A172 (cell line): ENCODE data around the gene OR7G2. TPM values are rescaled to one million over a fixed set of nuclear protein-coding genes. Genes with fewer than 3 reads are reported as not detected.

ENCODE experiments used
- DNase-seq: peaks from one replicate; pipeline ENCODE4 v3.0.0-alpha.2; 2015; ENCODE audit warnings: low spot score
- total RNA-seq: library from RNA; depleted of rRNA; stranded (reverse); fragments of >200 nt; shearing (Covaris generic); gene quantifications from 2 replicates; pipeline ENCODE4 v1.2.3, GENCODE V29; 2014; rRNA removed

The OR7G2 gene
- total RNA-seq = not detected in 2 replicates

DNA sequence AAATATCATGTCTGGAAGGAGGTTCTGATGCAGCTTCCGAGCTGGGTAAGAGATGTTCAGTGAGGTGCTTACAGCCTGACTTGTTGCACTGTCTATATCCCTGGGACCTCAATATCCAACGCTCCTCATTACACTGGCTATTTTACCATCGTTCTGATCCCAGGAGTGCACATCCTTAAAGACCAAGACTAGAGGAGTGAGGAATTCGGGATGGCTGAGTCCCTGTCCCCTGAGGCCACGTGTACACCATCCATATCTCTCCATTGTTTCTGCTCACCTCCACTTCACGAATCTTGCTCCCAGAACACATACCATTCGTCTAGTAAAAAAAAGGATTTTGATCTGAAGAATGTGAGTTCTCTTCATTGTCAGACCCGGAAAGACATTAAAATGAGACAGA is at the start of gene OR7G2:
Gene OR7G2, minus strand, starts transcription at position 101 of the 400 bp plus-strand sequence. CDS start 4,232 bp downstream, outside the sequence.
- DNase-seq = no peak

DNA sequence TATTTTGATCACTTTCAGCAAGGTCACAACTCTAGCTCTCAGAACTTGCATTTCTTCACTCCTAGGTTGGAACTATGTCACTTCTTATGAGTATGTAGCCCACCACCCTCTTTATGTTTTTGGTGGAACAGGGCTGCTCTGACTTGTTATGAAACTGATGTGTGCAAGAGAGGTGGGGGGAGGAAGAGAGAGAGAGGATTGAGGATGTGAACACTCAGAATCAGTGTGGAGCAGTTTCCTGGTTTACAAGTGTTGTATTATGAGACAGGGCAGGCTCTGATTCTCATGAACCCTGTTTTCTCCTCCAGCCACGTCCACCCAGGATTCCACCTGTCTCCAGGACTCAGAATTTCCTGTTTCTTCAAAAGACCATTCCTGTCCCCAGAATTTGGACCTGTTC is 49.0 kb upstream of the OR7G2 start:
- no peak for DNase-seq

DNA sequence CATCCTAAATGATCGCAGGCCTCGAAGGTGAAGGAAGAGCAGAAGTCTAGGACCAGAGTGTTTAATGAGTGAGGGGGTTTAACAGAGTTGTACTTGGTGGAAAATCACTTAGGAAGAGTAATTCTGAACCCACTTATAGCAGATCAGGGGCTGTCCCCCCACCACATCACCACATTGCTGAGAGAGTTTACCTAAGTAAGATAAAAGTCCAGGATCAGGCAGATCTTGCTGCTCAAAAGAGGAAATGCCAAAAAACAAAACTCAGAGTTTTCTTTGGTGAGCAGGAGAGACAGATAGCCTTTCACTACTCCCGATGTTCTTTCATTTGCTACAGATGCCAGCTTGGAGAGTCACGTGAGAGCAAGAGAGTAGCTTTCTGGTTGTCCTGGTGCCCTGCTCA is 48.3 kb upstream of the OR7G2 start:
- no peak for DNase-seq

DNA sequence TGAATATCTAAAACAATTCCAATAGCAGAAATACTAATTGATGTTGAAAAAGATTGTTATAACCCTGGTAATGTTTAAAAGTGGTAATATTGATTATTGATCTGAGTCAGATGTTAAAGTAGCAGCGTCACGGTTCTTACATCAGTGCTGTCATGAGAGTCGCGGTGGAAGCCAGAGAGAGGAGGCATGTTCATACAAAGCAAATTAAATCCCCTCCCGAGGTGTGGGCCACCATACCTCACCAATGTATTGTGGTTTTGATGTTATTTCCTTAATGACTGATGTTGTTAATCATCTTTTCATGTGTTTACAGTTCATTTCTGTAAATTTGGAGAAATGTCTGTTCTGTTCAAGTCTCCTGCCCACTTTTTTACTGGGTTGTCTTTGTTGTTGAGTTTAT is 44.1 kb upstream of the OR7G2 start:
- DNase-seq = no peak

DNA sequence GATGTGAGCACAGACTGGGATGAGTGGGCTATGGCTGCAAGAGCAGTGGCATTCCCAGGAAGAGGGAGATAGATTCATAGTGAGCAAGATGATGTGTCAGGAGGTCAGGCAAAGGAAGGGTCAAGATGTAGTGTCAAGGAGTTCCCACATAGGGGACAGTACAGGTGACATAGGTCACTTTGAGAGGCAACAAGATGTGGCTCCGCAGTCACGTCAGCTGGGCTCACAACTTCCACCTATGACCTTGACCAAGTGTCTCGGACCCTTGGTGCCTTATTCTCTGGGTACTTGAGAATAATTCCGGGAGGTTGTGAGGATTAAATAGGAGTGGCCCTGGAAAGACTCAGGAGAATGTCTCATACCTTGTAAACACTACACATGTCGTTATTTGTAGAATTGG is 43.4 kb upstream of the OR7G2 start:
- DNase-seq = no peak

DNA sequence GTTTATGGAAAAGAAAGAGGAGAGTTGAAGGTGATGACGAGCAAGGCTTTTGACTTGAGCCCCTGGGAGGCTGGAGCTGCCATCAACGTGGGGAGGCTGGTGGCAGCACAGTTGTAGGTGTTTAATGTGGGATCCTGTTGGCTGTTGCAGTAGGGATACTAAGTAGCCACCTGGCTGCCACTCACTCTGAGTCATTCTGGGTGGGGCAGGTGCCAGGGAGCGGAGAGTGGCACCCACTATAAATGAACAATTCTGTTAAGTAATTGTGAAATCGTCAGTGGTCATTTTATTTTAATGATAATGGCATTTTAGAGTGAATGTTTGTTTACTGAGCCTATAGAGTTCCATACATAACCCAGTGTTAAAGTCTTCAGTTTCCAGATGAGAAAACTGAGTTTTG is 42.7 kb upstream of the OR7G2 start:
- DNase-seq = no peak

DNA sequence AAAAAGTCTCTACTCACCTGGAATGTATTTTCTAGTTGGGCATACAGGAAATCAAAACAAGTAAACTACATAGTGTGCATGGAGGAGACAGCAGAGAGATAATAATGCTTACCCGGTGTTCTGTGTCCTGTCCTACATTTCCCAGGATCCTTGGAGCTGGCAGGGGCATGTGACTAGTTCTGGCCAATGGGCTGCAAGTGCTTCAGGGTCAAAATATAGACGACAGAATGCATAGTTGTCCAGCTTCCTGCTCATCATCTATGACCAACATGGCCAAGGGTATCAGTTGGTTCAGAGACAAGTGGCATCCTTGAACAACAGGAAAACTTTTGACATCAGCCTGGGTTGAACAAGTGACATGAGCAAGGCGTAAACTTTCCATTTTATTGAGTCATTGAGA is 41.4 kb upstream of the OR7G2 start:
- DNase-seq = no peak

DNA sequence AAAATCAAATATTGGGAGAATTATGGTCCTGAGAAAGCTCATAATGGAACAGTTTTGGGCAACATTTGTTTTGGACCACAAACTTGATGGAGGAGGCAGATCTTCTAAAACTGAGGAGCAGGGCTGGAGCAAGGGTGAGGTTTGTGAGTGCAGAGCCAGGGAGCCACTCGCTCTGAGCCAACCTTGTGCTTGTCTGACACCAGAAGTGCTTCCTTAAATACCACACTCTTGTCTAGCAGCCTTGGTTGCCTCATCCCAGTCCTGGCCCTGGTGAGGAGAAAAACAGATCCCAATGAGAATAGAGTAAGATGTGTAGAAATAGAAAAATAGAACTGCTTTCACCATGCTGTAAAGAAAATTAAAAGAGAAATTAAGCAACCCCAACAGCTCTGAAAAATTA is 39.6 kb upstream of the OR7G2 start:
- no peak for DNase-seq

DNA sequence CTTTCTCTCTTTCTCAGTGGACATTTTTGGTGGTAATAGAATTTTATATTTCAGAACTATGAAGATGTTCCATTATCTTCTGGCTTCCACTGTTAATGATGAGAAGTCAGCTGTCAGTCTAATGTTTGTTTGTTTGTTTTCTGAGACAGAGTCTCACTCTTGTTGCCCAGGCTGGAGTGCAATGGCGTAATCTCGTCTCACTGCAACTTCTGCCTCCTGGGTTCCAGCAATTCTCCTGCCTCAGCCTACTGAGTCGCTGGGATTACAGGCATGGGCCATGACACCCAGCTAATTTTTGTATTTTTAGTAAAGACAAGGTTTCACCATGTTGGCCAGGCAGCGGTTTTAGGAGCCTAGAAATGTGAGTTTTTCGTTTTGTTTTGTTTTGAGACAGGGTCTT is 37.6 kb upstream of the OR7G2 start:
- no peak for DNase-seq

DNA sequence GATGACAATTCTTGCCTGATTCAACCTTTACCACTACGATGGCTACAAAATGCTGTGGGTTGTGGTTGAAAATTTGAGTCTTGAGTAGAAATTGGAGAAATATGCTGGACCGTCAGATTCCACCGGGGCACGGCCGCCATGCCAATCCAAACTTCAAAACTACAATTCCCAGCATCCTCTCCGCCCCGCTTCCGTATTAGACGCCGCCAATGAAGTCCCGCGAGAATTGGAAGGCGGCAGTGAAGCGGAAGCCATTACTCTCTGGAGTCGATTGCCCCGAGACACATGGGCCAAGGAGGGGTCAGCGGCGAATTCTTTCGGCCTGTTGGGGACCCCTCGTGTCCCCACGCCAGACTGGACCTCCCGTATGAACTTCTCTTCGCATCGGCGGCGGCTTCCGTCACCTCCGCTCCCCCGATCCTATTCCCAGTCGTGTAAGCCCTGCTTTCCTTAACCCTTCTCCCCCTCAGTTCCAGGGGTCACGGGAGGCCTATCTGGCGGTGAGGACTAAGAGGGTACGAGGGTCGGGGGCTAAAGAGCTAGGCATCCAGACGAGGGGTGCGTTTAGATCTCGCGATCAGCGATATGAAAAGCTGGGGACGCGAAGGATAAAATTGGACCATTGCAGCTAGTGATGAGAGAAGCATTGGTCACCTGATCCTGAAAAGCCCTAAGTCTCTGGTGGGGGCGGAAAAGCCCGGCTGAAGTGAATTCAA is 33.0 kb upstream of the OR7G2 start, which contains the start of gene ZNF317:
Gene ZNF317, plus strand, starts transcription at position 239 of the 716 bp plus-strand sequence. CDS start 15,620 bp downstream, outside the sequence.
- peak; percentile 91 for DNase-seq

DNA sequence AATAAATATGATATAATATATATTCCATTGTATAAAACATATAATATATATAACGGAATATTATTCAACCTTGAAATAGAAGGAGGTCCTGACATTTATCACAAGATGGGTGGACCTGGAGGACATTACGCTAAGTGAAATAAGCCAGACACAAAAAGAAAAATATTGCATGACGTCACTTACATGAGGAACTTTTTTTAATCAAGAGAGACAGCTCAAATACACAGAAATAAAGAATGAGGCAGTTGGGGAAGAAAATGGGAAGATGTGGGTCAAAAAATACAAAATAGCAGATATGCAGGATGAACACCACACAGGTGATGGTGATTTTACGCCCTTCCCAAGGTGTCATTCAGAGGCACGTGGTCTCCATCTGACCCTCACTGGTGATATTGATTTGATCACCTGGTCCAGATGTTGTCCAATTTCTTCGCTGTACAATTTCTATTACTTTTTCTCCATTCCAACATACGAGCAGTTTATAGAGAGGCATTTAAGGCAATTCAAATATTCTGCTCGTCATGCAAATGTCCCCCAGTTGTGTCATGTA is 32.4 kb upstream of the OR7G2 start:
- peak; percentile 8 for DNase-seq

DNA sequence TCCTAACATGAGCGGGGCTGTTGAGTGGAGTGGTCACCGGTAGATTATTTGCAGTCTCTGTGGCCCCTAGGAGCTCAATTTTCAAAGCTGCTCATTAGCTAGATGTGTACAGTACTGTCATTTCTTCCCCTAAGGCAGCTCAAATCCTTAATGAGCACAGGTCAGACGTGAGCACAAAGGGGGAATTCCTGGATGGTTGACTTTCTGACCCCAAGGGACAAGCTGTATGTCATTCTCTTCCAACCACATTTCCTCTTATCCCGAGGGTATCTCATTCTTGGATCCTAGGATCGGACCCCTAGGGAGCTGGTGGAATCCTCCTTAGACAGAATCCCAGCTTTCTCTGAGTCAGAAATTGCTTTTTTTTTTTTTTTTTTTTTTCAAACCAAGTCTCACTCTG is 25.1 kb upstream of the OR7G2 start:
- peak; percentile 73 for DNase-seq

DNA sequence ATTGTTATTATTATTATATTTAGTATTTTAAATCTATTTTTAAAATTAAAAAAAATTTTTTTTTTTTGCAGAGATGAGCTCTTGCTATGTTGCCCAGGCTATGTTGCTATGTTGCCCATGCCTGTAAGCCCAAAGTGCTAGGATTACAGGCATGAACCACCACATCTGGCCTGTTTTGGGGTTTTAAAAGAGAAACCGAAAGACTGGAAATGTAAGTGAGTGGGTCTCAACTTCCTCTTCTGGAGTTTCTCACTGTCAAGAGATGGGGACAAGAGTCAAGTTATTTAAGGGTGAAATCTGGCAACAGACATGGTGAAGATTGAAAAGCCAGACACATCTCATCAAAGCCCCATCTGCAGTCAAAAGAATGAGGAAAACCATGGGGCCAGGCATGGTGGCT is 23.7 kb upstream of the OR7G2 start:
- no peak for DNase-seq

DNA sequence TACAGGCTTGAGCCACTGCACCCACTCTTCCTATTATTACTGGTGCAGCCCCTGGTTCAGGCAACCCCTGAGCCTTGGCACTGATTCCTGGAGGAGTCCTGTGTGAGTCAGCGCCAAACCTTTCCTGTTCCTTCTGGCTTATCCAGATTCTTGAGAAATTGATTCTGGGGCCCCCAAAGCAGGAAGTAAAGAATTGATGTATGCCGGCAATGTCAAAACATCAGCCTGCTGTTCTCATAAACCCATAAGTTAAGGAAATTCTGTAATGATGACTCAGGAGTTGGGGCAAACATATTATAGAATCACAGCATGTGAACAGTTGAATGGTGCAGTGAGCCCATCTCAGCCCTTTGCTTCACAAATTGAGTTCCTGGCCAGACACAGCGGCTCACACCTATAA is 20.9 kb upstream of the OR7G2 start:
- DNase-seq = peak; percentile 84

DNA sequence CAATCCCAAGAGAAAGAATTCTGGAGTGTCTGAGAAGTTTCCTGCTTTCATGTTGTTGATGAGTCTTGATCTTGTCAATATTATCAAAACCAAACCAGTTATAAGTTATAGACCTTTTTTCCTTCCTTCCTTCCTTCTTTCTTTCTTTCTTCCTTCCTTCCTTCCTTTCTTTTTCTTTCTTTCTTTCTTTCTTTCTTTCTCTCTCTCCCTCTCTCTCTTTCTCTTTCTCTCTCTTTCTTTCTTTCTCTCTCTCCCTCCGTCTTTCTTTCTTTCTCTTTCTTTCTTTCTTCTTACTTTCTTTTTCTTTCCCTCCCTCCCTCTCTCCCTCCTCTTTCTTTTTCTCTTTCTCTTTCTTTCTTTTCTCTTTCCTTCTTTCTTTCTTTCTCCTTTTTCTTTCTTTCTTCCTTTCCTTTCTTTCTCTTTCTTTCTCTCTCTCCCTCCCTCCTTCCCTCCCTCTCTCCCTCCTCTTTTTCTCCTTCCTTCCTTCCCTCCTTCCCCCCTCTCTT is 19.7 kb upstream of the OR7G2 start, which contains the start of gene OR7G3:
Gene OR7G3, minus strand, starts transcription at position 51 of the 506 bp plus-strand sequence. Its CDS starts 0 bp downstream, at position 51.
- no peak for DNase-seq

DNA sequence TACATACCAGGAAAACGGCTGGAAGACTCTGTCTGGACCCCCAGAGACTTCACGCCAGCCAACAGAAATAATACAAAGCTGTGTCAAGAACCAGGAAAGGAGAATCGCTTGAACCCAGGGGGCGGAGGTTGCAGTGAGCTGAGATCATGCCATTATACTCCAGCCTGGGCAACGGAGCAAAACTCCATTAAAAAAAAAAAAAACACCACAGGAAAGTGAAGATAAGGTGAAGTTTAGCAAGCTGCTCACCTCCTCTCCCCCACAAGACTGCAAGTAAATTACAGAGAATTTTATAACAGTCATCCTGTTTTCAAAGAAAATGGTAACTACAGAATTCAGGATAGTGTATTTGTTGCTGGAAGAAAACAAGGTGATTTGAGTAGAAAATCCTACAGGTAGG is 9.3 kb upstream of the OR7G2 start:
- DNase-seq = no peak

DNA sequence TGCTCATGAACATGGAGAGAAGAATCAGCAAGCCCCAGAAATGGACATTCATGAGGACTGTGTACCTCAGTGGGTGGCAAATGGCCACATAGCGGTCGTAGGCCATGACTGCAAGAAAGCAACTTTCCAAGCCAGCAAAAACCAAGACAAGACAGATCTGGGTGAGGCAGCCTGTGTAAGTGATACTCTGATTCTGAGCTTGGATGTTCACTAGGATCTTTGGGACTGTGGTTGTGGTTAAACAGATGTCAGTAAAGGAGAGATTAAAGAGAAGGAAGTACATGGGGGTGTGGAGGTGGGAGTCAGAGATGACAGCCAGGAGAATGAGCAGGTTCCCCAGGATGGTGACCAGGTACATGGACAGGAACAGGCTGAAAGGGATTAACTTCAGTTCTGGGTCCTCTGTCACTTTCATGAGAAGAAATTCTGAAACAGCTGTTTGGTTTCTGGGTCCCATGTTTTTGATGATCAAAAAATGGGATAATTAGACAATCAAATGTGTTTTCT is 8.1 kb upstream of the OR7G2 start, which contains the start of gene OR7G1:
Gene OR7G1, minus strand, starts transcription at position 457 of the 507 bp plus-strand sequence. Its CDS starts 0 bp downstream, at position 457.
- no peak for DNase-seq

DNA sequence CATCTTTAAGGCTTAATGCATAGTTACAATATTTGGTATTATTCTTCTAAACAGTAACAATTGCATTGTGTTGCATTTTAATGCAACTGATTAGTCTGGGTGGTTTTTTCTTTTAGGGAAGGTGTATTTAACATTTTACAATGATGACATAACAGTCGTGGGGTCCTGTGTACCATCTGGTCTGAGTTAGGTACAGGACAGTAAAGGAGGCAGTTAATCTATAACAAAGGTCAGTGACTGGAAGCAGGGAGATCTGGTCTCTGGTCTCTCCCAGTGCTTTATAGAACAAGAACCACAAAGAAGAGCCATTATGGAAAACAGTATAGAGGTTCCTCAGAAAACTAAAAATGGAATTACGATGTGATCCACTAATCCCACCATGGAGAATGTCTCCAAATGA is 2.7 kb upstream of the OR7G2 start:
- DNase-seq = no peak

DNA sequence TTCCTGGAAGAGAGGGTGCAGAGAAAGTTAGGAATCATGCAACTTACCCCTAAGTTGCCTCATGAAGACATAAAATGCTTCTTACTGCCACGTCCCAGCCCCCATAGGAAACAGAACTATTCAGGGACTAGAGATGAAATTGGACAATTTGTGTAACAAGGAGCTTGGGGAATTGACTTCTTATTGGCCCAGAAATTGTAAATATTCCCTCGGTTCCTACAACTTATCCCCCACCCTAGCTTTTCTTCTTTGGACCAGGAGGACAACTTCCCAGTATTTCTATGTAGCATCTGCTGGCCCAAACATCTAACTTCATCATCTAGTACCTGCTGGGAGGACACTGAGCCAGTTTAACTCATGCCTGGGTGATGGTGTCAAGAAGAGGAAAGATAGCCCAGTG is 20.5 kb downstream of the OR7G2 start, which contains the start of gene OR1M1:
Gene OR1M1, plus strand, starts transcription at position 301 of the 400 bp plus-strand sequence. CDS start 6,184 bp downstream, outside the sequence.
- DNase-seq = no peak

DNA sequence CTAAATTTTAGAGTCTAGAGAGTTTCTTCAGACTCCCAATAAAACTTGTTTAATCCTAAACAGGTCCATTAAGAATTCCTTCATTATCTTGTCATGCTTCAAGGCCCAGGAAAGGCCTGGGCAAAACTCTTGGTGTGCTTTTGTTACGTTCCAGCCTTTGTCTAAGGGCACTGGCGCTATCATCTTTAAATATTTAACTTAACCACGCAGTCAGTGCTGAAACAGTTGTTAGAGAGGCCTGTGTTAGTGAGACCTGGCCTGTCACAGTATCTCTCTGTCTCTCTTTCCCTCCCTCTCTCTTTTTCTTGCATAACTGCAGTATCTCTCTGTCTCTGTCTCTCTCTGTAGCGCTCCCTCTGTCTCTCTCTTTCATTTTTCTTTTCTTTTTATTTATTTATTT is 28.6 kb downstream of the OR7G2 start:
- no peak for DNase-seq

DNA sequence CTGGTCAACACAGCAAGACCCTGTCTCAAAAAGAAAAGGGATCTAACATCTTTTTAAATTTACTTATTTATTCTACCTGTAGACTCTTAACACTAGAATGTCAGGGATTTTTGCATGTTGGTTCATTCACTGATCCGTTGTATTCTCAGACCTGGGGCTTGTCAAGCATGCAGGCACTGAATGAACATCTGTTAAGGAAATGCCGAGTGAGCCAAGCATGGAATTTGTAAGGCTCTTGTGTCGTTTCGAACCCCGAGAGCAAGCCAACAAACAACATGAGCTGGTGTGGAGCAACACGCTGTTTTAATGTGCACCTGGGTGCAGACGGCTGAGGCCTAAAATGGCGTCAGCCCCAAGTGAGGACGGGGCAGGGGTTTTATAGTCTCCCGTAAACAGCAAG is 30.4 kb downstream of the OR7G2 start:
- no peak for DNase-seq

DNA sequence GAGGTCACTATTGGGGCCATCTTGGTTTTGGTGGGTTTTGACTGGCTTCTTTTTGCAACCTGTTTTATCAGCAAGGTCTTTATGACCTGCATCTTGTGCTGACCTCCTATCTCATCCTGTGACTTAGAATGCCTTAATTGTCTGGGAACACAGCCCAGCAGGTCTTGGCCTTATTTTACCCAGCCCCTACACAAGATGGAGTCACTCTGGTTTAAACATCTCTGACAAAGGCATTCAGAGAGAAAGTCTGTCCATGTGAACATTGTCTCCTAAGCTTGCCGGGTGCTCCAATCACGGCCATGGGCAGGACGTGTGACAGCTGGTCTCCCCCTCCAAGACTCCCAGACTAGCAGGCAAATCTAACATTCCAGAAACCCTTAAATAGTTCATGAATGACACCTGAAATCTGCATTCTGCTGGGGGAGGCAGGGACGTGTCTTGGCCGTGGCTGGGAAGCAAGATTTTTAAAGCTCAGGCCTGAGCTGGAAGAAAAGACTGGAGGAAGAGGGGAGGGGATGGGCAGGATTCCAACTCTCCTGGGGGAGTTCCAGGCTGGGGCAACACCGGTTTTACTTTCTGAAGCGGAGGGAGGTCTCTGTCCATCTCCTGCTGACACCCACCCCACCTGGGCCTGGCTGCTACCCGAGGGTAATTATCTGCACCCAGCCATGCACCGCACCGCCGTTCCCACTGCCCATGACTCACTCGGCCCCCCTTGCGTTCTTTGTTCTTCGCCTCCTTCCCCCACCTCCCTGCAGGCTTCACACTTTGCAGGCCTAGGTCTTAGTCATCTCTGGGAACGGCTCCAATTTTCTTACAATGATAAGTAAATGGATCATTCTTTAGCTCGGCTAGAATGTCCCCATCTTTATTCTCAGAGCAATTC is 32.0 kb downstream of the OR7G2 start:
- peak; percentile 99 for DNase-seq
